CD4-positive, alpha-beta T cell treated with Interleukin-17A for 4 hours (primary cell): ENCODE measurements around the gene TBR1.

Source experiments
- DNase-seq: peaks from one replicate; pipeline ENCODE4 v3.0.0-alpha.2; 2020; ENCODE audit warnings: mixed read lengths

The TBR1 gene

GRCh38 chr2:161430386-161430785, 14.3 kb downstream of the TBR1 start:
- DNase-seq, result no peak

- no peak for DNase-seq
These were observed 16.0 kb downstream of the TBR1 start for GRCh38 chr2:161432107-161432506.

- DNase-seq, result no peak
These were observed 18.0 kb downstream of the TBR1 start for GRCh38 chr2:161434118-161434517.

GRCh38 chr2:161436411-161436810, 20.3 kb downstream of the TBR1 start:
- DNase-seq, result no peak

DNA sequence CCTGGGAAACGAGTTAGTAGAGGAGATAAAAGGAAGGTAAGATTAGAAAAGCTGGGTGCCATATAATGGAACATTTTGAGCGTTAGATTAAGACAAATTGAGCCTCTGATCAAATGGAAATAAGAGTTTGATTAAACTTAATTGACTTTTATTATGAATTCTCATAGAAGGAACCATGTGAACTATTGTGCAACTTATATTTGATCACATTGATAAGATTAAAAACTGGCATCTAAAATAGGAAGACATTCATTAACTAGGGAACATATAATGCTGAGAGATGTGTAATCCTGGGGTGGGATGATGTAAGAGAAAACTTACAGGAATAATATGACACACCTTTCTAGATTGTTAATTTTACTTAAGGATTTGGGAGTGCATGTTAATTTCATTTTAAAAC, 22.5 kb downstream of the TBR1 start:
- DNase-seq, result no peak

DNA sequence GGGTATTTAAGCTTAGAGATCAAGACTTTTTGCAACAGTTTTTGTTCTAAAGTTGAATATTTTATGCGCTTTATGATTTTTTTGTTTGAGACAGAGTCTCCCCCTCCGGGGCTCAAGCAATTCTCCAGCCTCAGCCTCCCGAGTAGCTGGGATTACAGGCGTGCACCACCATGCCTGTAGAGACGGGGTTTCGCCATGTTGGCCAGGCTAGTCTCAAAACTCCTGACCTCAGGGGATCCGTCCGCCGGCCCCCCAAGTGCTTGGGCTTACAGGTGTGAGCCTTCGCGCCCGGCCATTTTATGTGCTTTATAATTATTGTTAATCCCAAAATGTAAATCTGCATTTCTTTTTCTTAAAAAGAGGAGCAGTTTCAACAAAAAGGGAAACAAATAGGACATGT, 29.0 kb downstream of the TBR1 start:
- DNase-seq, result no peak

DNA sequence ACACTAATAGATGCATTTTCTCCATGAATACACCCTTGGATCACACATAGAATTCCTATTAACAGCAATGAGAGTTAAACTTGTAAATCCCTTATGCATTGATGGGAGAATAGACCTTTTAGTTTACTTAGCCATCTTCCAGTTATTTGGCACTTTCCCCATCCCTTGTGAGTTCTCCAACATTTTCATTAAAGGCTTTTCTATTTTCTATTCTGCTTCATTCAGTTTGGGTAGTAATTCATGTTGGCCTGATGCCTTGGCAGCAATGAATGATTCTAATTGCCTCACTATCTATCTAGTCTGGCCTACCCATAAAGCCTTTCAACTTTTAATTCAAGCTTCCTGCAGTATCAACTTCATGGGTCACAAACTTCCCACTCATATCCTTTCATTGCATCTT, 32.3 kb downstream of the TBR1 start:
- no peak for DNase-seq

- no peak for DNase-seq
These were observed 55.5 kb downstream of the TBR1 start for GRCh38 chr2:161471631-161472030.

- no peak for DNase-seq
These were observed 58.8 kb downstream of the TBR1 start for GRCh38 chr2:161474920-161475319.
